IMR-90 (cell line): Measurements from ENCODE around the gene ALPK3. TPM values are rescaled to one million over a fixed set of nuclear protein-coding genes. Genes with fewer than 3 reads are reported as not detected.

ENCODE experiments used
- ATAC-seq: fragments of 200-7000 bp; cut with Tn5 transposase; 2 replicates; pipeline ENCODE4 v1.9.1; 2020; ENCODE audit warnings: low read depth, mild to moderate bottlenecking, moderate library complexity
- BruUV-seq: library from RNA; stranded (reverse); fragments of 400-500 nt; replicated peaks from 2 replicates; lab custom pipeline; 2021; lab: Mats Ljungman, UMichigan
- CTCF ChIA-PET: fragments of 300-600 bp; formaldehyde crosslinking; extraction: SDS; loops from one replicate; lab custom pipeline; 2021; ENCODE audit warnings: antibody characterized with exemption; lab: Yijun Ruan, JAX
- POLR2A ChIA-PET: fragments of 300-600 bp; sonication (Branson Sonifier 250); formaldehyde crosslinking; loops from one replicate; lab custom pipeline; 2022; ENCODE audit warnings: antibody characterized with exemption; ENCODE audit not compliant: unreplicated experiment; lab: Charles Lee
- DNase-seq: peaks from one replicate; pipeline ENCODE4 v3.0.0; 2013
- H2AFZ ChIP-seq: replicated peaks from 2 replicates; pipeline ENCODE3; 2013; ENCODE audit warnings: low read length, mild to moderate bottlenecking; ENCODE audit not compliant: poor library complexity
- H2AK5ac ChIP-seq: 2 replicates; pipeline ENCODE4 v1.6.1; 2013; ENCODE audit warnings: low read depth, low read length, inconsistent platforms
- H2AK9ac ChIP-seq: replicated peaks from 2 replicates; pipeline ENCODE3; 2013; ENCODE audit warnings: mild to moderate bottlenecking, low read depth, low read length, moderate library complexity; ENCODE audit not compliant: poor library complexity
- H2BK120ac ChIP-seq: 2 replicates; pipeline ENCODE4 v1.6.1; 2013; ENCODE audit warnings: low read depth, low read length, inconsistent platforms
- H2BK15ac ChIP-seq: 3 replicates; pipeline ENCODE4 v1.6.1; 2013; ENCODE audit warnings: low read depth, low read length, inconsistent platforms
- H2BK20ac ChIP-seq: 2 replicates; pipeline ENCODE4 v1.6.1; 2013; ENCODE audit warnings: low read depth, mild to moderate bottlenecking, inconsistent platforms, low read length, moderate library complexity
- H2BK5ac ChIP-seq: 2 replicates; pipeline ENCODE4 v1.6.1; 2013; ENCODE audit warnings: mild to moderate bottlenecking, low read depth, low read length, inconsistent platforms; ENCODE audit not compliant: poor library complexity, severe bottlenecking
- H3K14ac ChIP-seq: replicated peaks from 2 replicates; pipeline ENCODE4 v1.6.1; 2013; ENCODE audit warnings: low read depth, low read length, inconsistent platforms
- H3K18ac ChIP-seq: 2 replicates; pipeline ENCODE4 v1.6.1; 2013; ENCODE audit warnings: low read depth, low read length, control low read depth
- H3K23ac ChIP-seq: 2 replicates; pipeline ENCODE4 v1.6.1; 2013; ENCODE audit warnings: low read depth, low read length, inconsistent platforms
- H3K27ac ChIP-seq: 2 replicates; pipeline ENCODE4 v1.5.1; 2013; ENCODE audit warnings: mild to moderate bottlenecking, control low read depth, low read length; ENCODE audit not compliant: insufficient read depth
- H3K27me3 ChIP-seq: 2 replicates; pipeline ENCODE4 v1.6.1; 2013; ENCODE audit warnings: low read length; ENCODE audit not compliant: control insufficient read depth, insufficient read depth
- H3K36me3 ChIP-seq: 2 replicates; pipeline ENCODE4 v1.6.1; 2013; ENCODE audit warnings: low read length, mixed read lengths; ENCODE audit not compliant: control insufficient read depth, insufficient read depth
- H3K4ac ChIP-seq: 2 replicates; pipeline ENCODE4 v1.6.1; 2013; ENCODE audit warnings: low read depth, low read length, inconsistent platforms
- H3K4me1 ChIP-seq: 2 replicates; pipeline ENCODE4 v1.6.1; 2013; ENCODE audit warnings: low read length, mixed read lengths; ENCODE audit not compliant: control insufficient read depth, insufficient read depth
- H3K4me2 ChIP-seq: 2 replicates; pipeline ENCODE4 v1.6.1; 2013; ENCODE audit warnings: low read depth, mild to moderate bottlenecking, control low read depth, low read length, moderate library complexity
- H3K4me3 ChIP-seq: 2 replicates; pipeline ENCODE4 v1.5.1; 2013; ENCODE audit warnings: low read depth, mild to moderate bottlenecking, control low read depth, low read length, moderate library complexity; ENCODE audit not compliant: insufficient read depth
- H3K56ac ChIP-seq: 2 replicates; pipeline ENCODE4 v1.6.1; 2013; ENCODE audit warnings: low read length, inconsistent platforms; ENCODE audit not compliant: insufficient read depth; ENCODE audit errors: extremely low read depth
- H3K79me1 ChIP-seq, 2 experiments: 2 replicates each; pipeline ENCODE4 v1.6.1; 2013; ENCODE audit warnings: low read length in 2 of 2, inconsistent platforms in 1 of 2, low read depth in 1 of 2
- H3K9ac ChIP-seq: 2 replicates; pipeline ENCODE4 v1.6.1; 2013; ENCODE audit warnings: low read depth, low read length, control low read depth
- H3K9me1 ChIP-seq: 2 replicates; pipeline ENCODE4 v1.6.1; 2013; ENCODE audit warnings: low read length, inconsistent platforms; ENCODE audit not compliant: insufficient read depth
- H3K9me3 ChIP-seq: 2 replicates; pipeline ENCODE4 v1.6.1; 2013; ENCODE audit warnings: low read length; ENCODE audit not compliant: control insufficient read depth, insufficient read depth
- H4K20me1 ChIP-seq: 2 replicates; pipeline ENCODE4 v1.6.1; 2013; ENCODE audit warnings: low read length, inconsistent platforms; ENCODE audit not compliant: insufficient read depth
- H4K5ac ChIP-seq: 2 replicates; pipeline ENCODE4 v1.6.1; 2013; ENCODE audit warnings: mild to moderate bottlenecking, low read depth, low read length, control low read depth
- H4K8ac ChIP-seq, 2 experiments: 2 replicates each; pipeline ENCODE4 v1.6.1; 2013; ENCODE audit warnings: low read depth in 2 of 2, low read length in 2 of 2, control low read depth in 1 of 2, inconsistent platforms in 1 of 2
- H4K91ac ChIP-seq: 2 replicates; pipeline ENCODE4 v1.6.1; 2013; ENCODE audit warnings: low read depth, low read length, inconsistent platforms; ENCODE audit not compliant: insufficient read depth
- CEBPB ChIP-seq: IDR thresholded peaks from 2 replicates; pipeline ENCODE4 v1.6.1; 2012; ENCODE audit warnings: low read depth, low read length, improper control_type of control experiment
- POLR2A ChIP-seq: IDR thresholded peaks from 2 replicates; pipeline ENCODE4 v1.6.1; 2012; ENCODE audit warnings: mild to moderate bottlenecking, low read depth, low read length
- WGBS, 2 experiments: methylation state at CpG; one replicate each; pipeline versions ENCODE4 v1.1.5 to v1.1.7; 2013; ENCODE audit warnings: missing lambda C conversion rate in 2 of 2; ENCODE audit not compliant: insufficient read length in 1 of 2; ENCODE audit errors: extremely low coverage in 2 of 2; 5-methylcytosine and 5-hydroxymethylcytosine counted together
- dilution Hi-C: fragments of 300-500 bp; cut with HindIII; formaldehyde crosslinking; loops from one replicate; pipeline ENCODE4 v1.14.3; 2018; ENCODE audit warnings: low sequenced_read_pairs; ENCODE audit not compliant: unreplicated experiment
- in situ Hi-C: fragments of 300-500 bp; cut with MboI; formaldehyde crosslinking; loops from 3 replicates; pipeline ENCODE4 v1.14.3; 2019; ENCODE audit warnings: low sequenced_read_pairs, inconsistent platforms, mixed read lengths
- intact Hi-C: fragments of 100-400 bp; cut with micrococcal nuclease; formaldehyde crosslinking; loops from 2 replicates; pipeline ENCODE4 v1.10.0; 2022
- polyA plus RNA-seq, 3 experiments: library from polyadenylated mRNA; depleted of rRNA; stranded (reverse); fragments of >200 nt; gene quantifications; 2 replicates each; pipeline ENCODE4 v1.2.3, GENCODE V29; 2012; ENCODE audit warnings: low replicate concordance in 1 of 3
- total RNA-seq: library from RNA; depleted of rRNA; stranded (reverse); fragments of >200 nt; gene quantifications from 2 replicates; pipeline ENCODE4 v1.2.3, GENCODE V29; 2012

Gene ALPK3
- total and polyA plus RNA-seq, 2 of the 4 experiments (the other 2 are of a cell fraction), result under 0.01 to 0.26 TPM

GRCh38 chr15:84840741-84841429 lies 23.7 kb downstream of the ALPK3 start:
- Histone ChIP-seq H3K9me3 (no peaks in the 10 kb centered on the region), H3K4me2 (no peak overlapping the region), H3K4me1 (peaks cover 1% of the 10 kb centered on the region; the same call in 1 of the 2 replicates), H3K14ac (0 out of 2 replicates have a peak overlapping the region, but pooled peaks have one; percentile 25), H2BK5ac (no peak overlapping the region), H4K5ac (no peak overlapping the region), H3K27me3 (peaks cover 16% of the 10 kb centered on the region), H3K9ac (no peak overlapping the region), H2BK20ac (0 out of 2 replicates have a peak overlapping the region, but pooled peaks have one; percentile 14), H3K56ac (no peak overlapping the region), H3K4ac (no peak overlapping the region), H3K9me1 (no peaks in the 10 kb centered on the region), H3K23ac (no peak overlapping the region), H2BK15ac (no peak overlapping the region), H3K4me3 (no peak overlapping the region), H2AK9ac (peak overlapping the region; percentile 23), H3K36me3 (no peaks in the 10 kb centered on the region), H3K18ac (no peak overlapping the region), H2BK120ac (no peak overlapping the region), H3K27ac (no peak overlapping the region), H4K20me1 (no peaks in the 10 kb centered on the region), H4K8ac (no peak overlapping the region), H4K91ac (no peak overlapping the region), H2AK5ac (no peak overlapping the region), H3K79me1 (no peaks in the 10 kb centered on the region), H2AFZ (no peak overlapping the region)
- CTCF ChIA-PET, result interaction anchor here (1.0 kb wide), 1 partner anchor 87 kb away, joined by 3 read pairs; no protein-coding TSS in a partner anchor
- POLR2A ChIA-PET, result no interaction called here
- dilution Hi-C loops, result no loop called here
- TF ChIP-seq CEBPB (peak; percentile 67), POLR2A (no peak)
- WGBS, 2 experiments, result 77% methylated on average over 6 of the region's 12 CpGs; no CpG with 5 or more reads in 1 of the 2 experiments
- peak; percentile 32 for DNase-seq
- peak; percentile 46 for ATAC-seq
- no TSS peak for BruUV-seq
- in situ Hi-C loops, result no loop called here
- intact Hi-C loops, result no loop called here
